Measurements from ENCODE around the gene COG5.

The COG5 gene

DNA sequence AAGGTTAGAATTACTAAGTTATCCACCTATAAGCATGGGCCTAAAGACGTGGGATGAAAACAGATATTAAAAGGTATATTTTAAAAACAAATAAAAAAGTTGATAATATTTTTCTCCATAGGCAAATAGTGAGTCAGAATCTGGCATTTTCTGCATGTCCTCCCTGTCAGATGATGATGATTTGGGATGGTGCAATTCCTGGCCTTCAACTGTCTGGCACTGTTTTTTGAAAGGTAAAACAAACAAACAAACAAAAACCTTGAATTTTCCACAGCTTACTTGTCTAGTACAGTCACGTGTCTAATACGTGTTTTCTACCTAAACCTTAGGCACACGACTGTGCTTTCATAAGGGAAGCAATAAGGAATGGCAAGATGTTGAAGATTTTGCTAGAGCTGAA is 377.5 kb downstream of the COG5 start:
- no peak for DNase-seq (ENCODE audit: low read depth, low spot score)

DNA sequence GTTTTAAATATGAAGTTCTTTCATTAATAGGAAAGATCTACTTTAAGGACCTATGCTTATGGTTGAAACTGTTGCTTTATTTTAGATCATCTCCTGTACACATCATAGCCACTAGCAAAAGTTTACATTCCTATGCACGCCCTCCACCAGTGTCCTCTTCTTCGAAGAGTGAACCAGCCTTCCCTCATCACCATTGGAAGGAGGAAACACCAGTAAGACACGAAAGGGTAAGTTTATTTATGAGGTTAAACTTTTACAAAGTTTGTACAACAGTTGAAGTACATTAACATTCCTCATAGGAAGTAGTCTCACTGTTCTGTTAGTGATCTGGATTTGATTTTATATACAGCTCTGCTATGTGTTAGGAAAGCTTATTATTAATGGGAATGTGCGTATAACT is 378.0 kb downstream of the COG5 start:
- DNase-seq (ENCODE audit: low read depth, low spot score) = no peak

DNA sequence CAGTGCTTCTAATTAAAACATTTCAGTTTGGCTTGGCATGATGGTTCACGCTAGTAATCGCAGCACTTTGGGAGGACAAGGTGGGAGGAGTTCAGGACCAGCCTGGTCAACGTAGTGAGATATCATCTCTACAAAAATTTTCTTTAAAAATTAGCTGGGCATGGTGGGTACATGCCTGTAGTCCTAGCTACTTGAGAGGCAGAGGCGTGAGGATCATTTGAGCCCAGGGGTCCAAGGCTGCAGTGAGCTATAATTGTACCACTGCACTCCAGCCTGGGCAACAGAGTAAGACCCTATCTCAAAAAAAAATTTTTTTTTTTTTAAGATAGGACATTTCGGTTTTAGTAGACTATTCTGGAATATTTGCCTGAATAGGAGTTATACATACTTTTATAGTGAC is 382.5 kb downstream of the COG5 start:
- DNase-seq (ENCODE audit: low read depth, low spot score) = no peak

DNA sequence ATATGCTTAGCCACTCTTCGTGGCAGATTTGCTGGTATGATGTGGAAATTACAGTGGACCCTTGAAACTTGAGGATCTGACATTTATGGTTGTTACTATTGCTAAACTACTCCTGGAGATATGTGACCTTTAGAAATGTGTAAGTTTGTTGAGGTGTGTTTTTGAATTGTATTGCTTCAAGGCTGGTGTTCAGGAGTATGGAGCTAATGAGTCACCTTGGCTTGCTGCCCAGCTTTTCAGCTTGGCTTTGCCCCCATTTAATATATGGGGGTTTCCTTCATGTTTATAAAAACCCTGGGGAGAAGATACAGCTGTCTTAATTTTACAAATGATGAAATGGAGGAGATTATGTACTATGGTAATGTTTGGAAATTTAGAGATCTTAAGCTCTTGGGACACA is 383.3 kb downstream of the COG5 start:
- DNase-seq (ENCODE audit: low read depth, low spot score) = no peak

DNA sequence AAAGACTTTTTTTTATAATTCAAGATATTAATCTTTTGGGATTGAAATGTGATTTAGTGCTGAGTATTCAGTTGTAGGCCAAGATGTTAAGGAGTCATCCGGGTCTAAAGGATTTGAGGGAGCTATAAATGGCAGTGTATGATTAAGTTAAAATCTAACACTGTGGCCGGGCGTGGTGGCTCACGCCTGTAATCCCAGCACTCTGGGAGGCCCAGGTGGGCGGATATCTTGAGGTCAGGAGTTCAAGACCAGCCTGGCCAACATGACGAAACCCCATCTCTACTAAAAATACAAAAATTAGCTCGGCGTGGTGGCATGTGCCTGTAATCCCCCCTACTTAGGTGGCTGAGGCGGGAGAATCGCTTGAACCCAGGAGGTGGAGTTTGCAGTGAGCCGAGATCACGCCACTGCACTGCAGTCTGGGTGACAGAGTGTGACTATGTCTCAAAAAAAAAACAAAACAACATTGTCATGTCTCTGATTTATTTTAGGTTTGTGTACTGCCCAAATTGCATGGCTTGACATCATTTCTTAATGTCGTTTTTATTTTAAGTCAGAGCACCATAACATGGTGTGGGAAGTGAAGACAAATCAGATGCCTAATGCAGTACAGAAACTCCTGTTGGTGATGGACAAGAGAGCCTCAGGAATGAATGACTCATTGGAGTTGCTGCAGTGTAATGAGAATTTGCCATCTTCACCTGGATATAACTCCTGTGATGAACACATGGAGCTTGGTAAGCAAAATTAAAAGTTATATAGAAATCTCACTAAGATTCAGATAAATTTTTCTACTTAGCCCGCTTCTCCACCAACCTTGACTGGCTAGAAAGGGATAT is 384.2 kb downstream of the COG5 start:
- DNase-seq (ENCODE audit: low read depth, low spot score) = no peak

DNA sequence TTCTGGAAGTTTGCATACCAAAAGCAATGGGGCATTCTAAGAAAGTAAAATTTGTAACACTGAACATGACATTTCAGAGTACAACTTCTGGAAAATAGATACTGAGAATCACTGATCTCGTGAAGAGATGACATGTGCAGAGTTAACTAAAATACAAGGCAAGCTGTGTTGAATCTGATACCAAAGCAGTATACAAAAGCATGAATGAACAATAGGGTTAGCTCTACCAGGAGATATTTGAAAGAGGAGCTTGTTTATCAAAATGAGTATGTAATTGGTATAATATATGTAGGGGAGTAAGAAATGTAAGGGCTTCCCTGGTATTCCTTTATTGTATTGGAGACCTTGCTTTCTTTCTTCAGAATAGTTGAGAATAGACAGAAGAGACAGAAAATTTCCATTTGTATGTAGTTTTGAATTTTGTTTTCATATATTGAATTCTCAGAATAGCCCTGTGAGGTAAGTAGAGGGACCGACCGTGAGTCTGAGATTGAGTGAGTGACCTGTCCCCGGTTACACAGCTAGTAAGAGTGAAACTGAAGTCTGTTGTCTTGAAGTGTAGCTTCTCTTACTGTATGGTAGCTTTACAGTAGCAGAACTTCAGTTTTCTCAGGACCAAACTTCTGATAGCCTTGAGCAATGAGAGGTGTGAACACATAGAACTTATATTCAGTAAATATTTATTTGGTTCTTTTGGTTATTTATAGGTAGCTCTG is 389.9 kb downstream of the COG5 start:
- no peak for DNase-seq (ENCODE audit: low read depth, low spot score)

DNA sequence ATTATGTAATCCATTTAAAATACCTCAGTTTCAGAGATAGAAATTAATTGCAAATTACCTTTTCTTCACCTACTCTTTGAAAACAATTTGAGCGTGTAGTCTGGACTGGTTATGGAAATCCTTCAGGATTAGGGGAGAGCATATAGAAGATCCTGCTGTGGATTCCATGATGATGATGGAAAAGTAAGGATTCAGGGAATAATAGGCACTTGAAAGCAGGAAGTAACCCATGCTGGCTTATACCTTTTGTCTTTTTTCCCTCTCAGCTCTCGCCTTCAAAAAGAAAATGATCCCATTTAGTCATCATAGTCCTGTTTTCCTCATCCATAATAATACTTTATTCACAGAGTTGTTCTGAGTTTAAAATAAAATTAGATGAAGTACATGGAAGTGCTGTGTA is 390.5 kb downstream of the COG5 start:
- DNase-seq (ENCODE audit: low read depth, low spot score) = no peak

DNA sequence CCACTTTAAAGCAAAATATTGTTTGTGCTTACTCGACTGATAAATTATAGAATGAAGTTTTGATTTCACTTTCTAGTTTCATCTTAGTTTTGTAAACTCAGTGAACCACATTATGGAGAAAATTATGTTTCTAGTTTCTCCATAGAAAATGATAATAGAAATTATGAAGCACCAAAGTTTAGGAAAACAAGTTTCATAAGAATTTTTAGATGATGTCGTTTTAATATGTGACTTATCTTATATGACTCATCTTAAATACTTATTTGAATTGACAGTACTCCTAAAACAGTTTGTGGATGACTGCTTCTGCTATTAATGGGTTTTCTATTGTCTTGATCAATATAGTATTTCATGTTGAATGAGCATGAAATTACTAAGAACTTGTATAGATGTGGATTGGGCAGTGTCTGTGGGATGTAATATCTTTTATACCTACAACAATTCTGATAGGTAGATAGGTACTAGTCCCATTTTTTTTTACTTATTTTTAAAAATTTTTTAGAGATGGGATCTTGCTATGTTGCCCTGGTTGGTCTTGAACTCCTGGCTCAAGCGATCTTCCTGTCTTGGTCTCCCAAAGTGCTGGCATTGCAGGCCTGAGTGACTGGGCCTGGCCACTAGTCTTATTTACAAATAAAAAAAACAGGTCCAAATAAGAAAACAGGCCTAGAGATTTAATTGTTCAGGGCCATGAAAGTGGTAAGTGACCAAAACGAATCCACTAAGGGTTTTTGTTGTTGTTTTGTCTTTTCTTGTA is 391.3 kb downstream of the COG5 start:
- DNase-seq (ENCODE audit: low read depth, low spot score) = no peak

DNA sequence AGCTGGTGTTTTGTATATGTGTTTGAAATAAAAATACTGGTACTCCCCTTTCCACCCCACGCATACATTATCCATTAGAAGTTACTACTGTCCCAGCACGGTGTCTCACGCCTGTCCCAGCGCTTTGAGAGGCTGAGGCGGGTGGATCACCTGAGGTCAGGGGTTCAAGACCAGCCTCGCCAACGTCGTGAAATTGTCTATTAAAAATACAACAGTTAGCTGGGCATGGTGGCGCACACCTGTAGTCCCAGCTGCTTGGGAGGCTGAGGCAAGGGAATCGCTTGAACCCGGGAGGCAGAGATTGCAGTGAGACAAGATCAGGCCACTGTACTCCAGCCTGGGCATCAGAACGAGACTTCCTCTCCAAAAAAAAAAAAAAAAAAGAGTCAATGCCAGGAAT is 392.2 kb downstream of the COG5 start:
- DNase-seq (ENCODE audit: low read depth, low spot score) = no peak

DNA sequence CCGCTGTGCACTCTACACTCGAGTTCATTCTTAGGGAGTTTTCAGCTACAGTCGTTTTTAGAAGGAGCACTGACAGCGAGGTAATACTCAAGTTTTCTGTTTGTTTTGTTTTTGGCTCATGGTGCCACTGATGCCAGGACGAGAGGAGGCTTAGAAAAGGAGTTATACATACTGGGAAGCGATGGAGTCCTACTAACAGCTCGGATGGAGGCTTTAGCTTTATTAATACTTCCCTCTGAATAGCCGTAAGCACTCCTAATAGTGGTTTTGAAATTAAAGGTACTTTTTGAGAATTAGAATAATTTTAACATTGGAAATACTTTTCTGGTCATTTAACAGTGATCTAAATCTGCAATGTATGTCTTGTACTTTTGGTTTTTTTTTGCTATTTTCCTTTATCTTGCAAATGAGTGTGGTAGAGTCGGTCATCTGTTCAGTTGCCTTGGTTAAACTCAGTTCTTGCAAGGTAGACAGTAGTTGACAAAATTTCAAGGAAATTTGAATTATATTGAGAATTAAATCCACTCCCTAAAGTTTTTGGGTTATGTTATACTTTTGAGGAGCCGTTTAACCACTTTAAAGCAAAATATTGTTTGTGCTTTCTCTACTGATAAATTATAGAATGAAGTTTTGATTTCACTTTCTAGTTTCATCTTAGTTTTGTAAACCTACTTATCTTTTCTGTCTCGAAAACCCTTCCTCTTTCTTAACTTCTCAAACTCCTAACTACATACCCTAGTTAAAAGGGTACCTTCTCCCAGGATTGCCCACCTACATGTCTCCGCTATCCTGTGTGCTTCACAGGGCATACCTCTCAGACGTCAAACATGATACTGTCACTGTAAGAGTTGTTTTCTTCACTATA is 393.4 kb downstream of the COG5 start:
- DNase-seq (ENCODE audit: low read depth, low spot score) = no peak

DNA sequence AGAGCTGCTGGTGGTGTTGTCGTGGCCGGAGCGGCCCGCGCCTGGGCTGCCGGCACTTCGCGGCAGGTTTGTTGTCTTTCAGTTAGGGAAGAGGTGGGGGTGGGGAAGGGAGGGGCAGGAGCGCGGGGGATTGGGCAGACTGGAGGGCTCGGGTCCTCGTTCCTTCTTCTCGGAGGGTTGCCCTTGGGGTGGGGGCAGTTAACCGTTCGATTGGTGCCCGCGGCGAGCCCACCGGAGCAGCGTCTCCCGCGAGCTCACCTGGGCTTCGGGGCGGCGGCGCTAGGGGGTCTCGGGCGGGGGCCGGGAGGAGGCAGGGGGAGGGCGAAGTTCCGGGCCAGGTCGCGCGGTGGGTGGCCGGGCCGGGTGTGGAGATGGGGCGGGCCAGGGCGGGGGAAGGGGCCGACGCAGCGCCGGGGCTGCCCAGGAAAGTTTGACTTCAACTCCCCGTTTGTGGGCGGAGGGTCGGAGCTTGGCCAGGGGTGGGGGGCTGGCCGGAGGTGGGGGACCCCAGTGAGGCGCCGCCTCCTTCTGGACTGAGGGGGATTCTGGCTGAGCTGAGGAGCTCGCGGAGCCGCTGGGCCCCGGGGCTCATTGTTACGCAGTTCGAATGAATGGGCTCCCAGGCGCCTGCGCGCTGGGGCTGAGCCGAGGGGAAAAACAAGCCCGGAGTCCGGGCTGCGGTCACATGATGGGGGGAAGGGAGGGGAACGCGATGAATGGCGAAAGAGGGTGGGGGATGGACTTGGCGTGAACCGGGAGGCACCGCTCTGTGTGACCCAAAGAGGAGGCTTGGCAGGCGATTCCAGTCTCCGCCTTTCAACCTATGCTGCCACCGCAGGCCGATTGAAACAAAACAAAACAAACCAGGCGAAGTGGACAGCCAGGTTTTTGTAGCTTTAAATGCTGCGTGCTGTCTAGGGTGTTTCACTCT is 394.3 kb downstream of the COG5 start:
- peak; percentile 73 for DNase-seq (ENCODE audit: low read depth, low spot score)

DNA sequence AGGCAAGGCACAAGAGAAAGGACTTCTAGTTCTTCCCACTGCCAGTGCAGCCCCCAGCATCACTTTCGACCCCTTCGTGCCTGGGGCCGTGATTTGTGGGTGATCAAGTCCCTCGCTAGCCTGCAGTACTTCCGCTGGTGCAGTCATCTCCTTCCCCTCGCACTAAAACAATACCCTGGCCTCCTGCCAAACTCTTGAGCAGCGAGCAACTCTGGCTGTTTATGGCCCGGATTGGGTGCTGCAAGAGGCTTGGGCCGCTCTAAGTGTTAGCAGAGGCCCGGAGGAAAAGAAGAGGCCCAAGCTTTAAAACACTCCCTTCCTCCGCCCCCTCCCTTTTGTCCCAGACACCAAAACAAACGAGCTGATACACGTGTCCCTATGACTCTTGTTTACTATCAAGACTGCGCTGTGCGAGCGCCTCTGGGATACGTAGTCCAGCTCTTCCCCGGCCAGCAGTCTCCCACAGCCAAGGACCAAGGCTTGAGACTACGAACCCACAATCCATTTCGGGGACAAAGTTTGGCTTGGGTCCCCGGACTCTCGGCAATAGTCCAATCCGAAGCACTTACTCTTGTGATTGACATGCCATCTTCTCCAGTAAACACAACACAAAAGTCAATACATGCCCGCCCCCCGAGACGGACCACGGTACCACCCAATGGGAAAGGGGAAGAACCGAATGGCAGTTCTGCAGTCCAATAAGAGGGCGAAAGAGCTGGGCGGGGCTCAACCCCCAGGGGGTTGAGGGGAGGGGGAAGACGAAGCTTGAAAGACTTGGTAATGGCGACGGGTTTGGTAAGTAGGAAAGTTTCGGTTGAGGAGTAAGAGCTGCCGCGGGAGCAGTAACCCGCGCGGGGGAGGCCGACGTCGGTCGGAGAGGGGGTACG is 395.2 kb downstream of the COG5 start, which contains the start of gene HBP1:
Gene HBP1, plus strand, starts transcription at position 771 of the 887 bp plus-strand sequence. CDS start 10,891 bp downstream, outside the sequence.
- peak; percentile 98 for DNase-seq (ENCODE audit: low read depth, low spot score)

DNA sequence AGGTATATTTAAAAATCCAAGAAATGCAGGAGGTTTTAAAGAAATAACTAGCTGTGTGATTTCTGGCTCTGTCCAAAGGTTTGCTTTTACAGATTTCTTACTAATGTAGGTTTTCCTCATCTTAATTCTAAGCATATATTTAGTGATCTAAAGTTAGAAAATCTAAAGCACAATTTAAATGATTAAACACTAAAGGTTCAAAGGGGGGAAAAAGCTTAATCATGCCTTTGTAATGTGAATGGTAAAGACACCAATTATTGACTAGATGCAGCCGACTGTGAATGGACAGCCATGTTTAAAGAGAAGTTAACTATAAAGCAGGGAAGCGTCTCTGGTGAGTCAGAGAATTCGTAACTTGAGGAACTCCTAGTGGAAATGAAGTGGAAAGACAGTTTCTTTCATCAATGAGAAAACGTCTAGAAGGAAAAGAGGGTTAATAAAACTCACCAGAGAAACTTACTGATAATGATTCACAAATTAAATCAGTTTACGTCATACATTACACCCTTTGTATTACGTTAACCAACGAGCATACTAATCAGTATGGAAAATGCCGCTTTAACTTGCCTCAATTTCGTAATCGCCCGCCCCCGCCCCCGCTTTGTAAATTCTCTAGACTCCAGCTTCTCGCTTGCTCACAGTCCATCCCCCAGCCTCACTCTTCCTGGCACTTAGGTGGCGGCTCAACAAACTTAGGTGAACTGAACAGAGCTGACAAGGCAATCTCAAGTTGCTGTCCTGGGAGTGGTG is 396.1 kb downstream of the COG5 start:
- no peak for DNase-seq (ENCODE audit: low read depth, low spot score)

DNA sequence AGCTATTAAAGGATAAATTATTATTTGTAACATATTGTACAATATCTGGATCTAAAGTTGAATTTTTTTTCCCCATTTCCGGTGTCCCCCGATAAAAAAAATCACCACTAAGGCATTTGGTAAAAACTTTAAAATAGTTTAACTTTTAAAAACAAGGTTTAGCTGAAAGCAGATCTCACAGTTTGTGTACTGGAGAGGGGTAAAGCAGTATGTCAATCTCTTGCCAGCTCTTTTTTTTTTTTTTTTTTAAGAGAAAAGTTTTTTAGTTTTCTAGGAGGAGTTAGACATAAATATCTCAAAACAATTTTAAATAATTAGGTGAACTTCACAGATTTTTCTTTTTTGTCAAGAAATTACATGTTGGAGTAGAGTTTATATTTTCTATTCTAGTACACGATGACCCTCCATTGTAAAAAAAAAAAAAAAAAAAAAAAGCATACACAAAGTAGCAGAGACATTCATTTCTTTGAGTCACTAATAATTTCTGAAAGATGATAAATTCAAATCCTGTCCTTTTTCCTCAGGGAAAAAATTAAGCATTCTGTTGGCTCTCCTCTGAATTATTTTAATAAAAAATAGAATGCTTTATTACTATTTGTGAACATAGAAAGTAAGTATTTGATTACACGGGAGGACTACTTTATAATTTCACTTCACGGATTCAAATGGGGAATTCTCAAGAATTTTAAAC is 396.8 kb downstream of the COG5 start:
- DNase-seq (ENCODE audit: low read depth, low spot score) = no peak

DNA sequence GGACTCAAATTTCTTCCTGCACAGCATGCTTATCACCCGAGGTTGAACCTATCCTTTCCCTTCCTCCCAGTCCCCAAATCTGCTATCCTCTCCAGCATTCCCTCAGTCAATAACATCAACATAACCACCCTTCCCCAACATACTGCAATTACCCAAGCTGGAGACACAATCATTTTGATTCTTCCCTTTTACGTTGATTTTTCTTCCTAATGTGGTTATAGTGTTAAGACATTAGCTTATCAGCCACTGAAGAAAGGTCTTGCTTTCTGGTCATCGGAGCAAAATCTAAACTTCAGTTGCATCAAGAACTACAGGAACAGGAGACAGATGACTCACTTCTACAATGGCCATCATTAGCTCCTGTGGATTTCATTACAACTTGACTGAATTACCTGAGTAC is 398.4 kb downstream of the COG5 start:
- DNase-seq (ENCODE audit: low read depth, low spot score) = no peak

DNA sequence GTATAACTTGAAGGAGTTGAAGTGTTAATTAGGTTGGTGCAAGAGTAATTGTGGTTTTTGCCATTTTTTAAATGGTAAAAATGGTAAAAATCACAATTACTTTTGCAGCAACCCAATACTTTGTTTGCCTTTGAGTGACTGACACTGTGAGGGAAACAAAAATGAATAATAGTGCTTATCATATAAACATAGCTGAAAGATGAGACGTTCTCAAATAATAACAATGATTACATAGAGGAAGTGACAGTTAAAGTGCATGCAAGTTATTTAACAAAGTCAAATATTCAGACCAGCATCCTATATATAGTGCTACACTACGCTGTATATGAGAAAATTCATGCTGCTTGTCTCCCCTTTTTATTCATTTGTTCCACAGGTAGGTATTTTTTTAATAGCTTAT is 399.6 kb downstream of the COG5 start:
- DNase-seq (ENCODE audit: low read depth, low spot score) = no peak

DNA sequence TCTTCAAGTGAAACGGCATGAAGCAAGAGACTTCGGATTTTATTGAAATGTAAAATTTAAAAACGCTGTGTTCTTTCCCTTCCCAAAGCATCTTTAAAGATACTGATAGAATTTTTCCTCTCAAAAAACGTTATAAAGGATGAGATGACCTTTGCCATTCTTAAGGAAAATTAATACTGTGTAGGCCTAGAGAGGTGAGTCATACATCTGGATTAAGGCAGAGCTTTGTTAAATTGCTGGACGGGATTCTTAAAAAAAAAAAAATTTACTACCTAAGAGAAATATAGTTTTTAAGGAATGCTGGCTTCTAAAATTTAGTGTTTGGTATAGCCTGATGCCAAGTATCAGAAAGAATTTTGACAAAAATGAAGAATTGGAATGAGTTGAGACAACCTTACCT is 401.2 kb downstream of the COG5 start:
- no peak for DNase-seq (ENCODE audit: low read depth, low spot score)

DNA sequence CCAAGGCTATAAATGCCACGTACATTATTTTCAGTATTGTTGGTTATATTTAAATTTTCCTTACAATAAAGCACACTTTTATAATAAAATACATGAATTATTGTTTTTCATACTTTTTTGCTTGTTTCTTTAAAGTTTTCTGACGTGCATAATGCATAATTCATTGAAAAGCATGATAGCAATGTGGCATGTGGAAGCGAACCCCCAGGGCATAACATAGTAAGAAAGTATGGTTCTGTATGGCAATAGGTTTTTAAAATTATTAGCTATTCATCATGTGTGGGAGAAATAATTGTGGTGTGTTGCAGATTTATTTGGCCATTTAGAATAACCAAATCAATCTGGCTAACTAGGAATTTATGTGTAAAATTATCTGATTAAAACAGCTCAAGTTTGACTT is 402.3 kb downstream of the COG5 start:
- DNase-seq (ENCODE audit: low read depth, low spot score) = no peak
